GM23248 (cell line): ENCODE data around the gene CREB5.

Source experiments
- EZH2 ChIP-seq: fragments of 200-600 bp; sonication (generic); IDR thresholded peaks from 2 replicates; pipeline ENCODE4 v1.6.1; 2018; ENCODE audit warnings: antibody characterized with exemption, mild to moderate bottlenecking; ENCODE audit not compliant: insufficient read depth, poor library complexity, severe bottlenecking
- EZH2phosphoT487 ChIP-seq: fragments of 200-600 bp; sonication (generic); IDR thresholded peaks from 2 replicates; pipeline ENCODE4 v1.6.1; 2018; ENCODE audit warnings: antibody characterized with exemption, moderate library complexity, mild to moderate bottlenecking, low read depth; ENCODE audit not compliant: insufficient read depth

DNA sequence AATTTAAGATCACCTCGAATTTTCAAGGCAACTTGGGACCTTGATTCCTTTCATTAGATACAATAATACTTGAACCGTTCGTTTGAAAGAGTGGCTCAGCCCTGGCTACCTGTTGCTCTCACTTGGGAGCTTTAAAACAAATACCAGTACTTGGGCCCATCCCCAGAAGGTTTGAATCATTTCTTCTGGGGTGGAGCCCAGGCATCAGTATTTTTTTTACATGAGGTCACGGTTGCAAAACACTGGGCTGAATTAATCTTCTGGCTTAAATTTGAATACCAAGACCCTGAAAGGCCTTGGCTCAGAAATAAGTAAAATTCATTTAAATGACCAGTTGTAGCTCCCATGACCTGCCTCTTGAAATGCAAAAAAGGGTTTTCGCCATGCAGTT lies 214.9 kb downstream of the CREB5 start:
- TF ChIP-seq EZH2phosphoT487 (no peak), EZH2 (no peak)
